ENCODE data around the gene TDRD10.

GRCh38 chr1:154468535-154469250 is 33.3 kb upstream of the TDRD10 start:
- TF ChIP-seq CTCF (IDR thresholded peaks at IDR 0.05; ENCODE audit: insufficient read depth, low read depth, low read length) (no peak), EZH2 (IDR thresholded peaks at IDR 0.05; ENCODE audit: insufficient read depth, low read length) (no peak)

All from astrocyte (in vitro differentiated cells and primary cell).